HG03196 (cell line): ENCODE results near the gene PCDHB7.
"Not testable (repeated sequence)": the region's sequence is repeated elsewhere in the genome, so short reads cannot be mapped to it uniquely, and the experiment has no call there.

ENCODE experiments used
- ATAC-seq: cut with Tn5 transposase; IDR thresholded peaks from one replicate; pipeline ENCODE4 v1.9.1; 2021; ENCODE audit not compliant: unreplicated experiment

Gene PCDHB7

DNA sequence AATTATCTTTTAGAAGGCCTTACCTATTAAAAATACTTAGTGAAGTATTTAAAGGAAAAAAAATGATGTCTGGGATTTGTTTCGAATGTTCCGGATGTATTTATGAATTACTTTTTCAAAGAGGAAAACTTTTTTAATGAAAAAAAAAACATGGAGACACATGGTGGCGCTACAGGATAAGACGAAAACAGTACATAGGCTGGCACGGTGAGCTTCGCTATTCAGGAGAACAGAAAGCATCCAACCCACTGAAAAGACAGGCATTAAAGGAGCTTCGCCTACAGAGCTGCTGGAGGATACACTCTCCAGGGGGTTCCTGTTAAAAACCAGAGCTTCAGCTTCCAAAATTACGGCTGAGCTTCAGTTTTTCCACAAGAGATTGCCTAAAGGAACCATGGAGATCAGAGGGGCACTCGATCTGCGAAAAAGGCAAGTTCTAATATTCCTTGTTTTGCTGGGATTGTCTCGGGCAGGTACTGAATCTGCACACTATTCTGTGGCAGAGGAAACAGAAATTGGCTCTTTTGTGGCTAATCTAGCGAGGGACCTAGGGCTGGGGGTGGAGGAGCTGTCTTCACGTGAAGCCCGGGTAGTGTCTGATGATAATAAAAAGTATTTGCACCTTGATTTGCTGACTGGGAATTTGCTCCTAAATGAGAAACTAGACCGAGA, 50.8 kb downstream of the PCDHB7 start, which contains the start of gene PCDHB14:
Gene PCDHB14 (plus strand): TSS at position 232 of the 672 bp plus-strand sequence. CDS start 163 bp downstream, at position 395.
- no peak for ATAC-seq

DNA sequence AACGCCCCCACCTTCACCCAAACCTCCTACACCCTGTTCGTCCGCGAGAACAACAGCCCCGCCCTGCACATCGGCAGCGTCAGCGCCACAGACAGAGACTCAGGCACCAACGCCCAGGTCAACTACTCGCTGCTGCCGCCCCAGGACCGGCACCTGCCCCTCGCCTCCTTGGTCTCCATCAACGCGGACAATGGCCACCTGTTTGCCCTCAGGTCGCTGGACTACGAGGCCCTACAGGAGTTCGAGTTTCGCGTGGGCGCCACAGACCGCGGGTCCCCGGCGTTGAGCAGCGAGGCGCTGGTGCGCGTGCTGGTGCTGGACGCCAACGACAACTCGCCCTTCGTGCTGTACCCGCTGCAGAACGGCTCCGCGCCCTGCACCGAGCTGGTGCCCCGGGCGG, 52.4 kb downstream of the PCDHB7 start:
- not testable (repeated sequence) for ATAC-seq

DNA sequence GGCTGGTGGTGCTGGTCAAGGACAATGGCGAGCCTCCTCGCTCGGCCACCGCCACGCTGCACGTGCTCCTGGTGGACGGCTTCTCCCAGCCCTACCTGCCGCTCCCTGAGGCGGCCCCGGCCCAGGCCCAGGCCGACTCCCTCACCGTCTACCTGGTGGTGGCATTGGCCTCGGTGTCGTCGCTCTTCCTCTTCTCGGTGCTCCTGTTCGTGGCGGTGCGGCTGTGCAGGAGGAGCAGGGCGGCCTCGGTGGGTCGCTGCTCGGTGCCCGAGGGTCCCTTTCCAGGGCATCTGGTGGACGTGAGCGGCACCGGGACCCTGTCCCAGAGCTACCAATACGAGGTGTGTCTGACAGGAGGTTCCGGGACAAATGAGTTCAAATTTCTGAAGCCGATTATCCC, 53.0 kb downstream of the PCDHB7 start:
- ATAC-seq, result not testable (repeated sequence)
